Epidermal melanocyte (primary cell): ENCODE measurements around the gene PLA2G4D.

Source experiments
- DNase-seq: peaks from one replicate; pipeline ENCODE4 v3.0.0; 2011; ENCODE audit warnings: low spot score; ENCODE audit not compliant: insufficient read length

Gene PLA2G4D

DNA sequence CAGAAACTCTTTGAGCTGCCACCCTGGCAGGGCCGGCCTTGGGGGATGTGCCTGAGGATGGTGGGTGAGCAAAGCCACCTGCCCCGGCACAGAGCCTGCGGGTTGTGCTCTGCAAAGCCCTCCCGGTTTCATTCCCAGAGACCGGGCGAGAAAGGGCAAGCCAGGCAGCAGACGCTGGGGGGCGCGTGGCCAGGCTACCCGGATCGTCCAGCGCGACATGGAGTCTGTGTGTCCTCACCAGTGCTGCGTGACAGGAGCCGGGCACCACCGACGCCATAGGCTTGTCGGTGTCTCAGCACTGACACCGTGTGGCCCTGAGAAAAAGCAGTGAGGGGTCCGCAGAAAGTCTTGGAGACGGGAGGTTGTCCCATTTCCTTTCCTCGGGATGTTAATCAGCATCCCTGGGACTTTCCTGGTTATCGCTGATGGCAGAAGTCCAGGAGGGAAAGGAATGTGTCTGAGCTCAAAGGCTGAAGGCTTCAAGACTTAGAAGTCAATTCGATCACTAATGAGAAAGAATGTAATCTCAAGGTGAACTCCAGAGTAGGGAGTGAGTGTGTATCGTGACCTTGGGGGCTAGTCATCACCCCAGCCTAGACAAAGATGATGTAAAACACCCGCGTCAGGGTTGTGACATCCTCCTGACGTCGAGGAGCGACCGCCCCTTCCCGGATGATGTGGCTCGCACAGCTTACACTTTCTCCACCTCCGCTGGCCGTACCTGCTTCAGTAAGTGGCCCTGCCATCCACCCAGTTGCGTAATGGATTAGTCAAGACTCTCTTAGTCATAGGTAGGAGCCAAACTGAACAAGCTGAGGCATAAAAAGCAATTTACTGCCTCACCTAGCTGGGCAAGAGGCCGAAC is 37.2 kb downstream of the PLA2G4D start:
- peak; percentile 38 for DNase-seq

DNA sequence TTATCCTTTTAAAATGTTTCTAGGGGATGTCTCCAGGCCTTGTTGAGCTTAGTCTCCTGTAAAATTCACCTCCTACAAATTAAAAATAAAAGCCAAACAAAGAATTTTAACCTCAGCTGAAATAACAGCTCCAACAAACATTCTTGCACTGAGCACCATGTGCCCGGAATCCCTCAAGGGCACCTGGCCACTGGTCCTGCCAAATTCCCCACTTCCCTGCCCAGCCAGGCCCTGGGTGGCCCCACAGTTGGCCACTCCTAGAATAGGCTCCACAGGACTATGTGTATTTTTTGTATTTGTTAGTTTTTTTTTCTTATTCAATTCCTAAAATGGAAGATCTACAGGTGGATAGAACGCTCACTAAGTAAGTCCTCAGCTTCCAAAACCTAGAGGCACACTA is 40.4 kb downstream of the PLA2G4D start:
- no peak for DNase-seq

DNA sequence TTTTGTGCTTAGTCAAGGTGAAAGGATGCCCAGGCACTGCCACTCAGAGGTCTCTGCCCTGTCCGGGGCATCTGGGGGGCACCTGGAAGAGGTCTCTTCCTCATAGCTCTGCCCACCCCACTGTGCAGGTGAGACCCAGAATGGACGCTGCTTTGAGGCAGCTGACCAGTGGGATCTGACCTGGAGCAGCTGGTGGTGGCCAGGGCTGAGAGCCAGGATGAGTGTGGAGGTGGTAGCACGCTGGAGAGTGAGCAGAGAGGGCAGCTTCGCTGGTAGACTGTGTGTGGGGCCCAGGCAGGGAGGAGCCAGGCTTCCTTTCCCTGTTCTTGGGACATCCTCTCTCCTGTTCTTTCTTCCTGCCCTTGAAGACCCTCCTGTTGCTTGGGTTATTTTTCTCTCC is 41.4 kb downstream of the PLA2G4D start:
- no peak for DNase-seq

DNA sequence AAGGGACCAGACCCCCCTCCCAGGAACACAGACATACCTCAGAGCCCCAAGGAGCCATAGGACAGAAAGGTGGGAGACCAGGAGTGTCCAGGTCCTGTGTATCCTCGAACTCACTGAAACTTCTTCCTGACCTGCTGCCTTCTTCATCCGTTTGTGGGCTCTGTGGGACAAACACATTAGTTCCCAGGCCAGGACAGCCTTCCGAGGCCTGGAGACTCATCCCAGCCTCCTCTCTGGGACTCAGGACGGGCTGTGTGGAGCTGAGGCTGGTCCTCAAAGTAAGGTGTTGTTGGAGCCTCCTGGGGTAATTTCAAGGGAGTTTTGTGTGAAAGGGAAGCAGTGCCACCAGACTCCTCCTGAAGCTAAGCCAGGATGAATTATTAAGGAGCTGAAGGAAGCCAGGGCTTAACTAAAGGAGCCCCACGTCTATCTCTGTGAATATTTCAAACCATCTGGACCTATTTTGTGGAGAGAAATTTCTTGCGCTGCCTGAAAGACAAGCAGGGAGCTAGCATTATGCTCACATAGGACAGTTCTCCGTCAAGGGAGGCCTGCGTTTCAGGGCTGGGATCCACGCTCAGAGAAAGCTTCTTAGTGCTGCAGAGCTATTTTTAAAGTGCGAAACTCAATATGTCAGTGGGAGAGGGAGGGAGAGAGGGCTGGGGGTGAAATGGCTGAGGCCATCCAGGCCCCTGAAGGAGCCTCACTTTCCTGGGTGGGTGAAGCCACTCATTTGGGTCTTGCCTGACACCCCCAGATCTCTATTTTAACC is 43.7 kb downstream of the PLA2G4D start:
- DNase-seq, result no peak

DNA sequence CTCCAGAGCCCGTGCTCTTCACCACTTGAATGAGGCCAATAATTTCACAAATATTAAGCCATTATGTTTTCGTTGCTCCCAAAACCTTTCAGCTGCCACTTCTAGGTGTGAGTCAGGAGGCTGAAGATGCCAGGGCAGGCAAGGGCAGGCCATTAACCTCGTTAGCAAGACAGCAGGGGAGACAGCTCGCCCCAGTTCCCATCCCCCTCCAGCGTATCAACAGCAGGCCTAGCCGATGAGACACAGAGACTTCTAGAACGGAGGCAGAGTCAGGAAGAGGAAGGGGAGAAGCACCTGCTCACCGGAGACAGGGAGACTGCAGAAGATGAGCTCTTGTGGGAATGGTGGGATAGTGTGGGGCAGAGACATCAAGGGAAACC is 45.6 kb downstream of the PLA2G4D start:
- no peak for DNase-seq

DNA sequence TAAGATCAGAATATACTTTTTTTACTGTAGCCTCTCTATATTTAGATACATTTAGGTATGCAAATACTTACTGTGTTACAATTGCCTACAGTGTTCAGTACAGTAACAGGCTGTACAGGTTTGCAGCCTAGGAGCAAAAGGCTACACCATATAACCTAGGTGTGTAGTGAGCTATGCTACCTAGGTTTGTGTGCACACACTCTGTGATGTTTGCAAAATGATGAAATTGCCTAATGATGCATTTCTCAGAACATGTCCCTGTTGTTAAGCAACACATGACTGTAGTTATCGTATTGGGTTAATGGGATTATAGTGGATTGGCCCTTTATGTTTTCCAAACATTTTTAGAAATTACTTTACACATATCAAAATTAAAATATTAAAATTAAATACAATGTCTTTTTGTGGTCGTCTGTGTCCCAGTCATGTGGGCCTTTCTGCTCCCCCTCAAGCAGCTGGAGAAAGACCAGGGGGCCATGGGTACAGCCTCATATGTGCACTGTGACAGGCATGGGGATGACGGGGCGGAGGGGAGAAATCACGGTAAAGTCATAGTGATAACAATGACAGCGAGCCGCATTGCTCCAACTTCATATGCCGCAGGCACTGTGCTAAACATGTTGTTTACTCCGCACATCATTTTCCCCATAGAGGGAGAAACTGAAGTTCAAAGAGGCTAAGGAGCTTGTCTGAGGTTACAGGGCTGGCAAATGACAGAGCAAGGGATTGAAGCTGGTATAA is 46.1 kb downstream of the PLA2G4D start:
- DNase-seq, result no peak

DNA sequence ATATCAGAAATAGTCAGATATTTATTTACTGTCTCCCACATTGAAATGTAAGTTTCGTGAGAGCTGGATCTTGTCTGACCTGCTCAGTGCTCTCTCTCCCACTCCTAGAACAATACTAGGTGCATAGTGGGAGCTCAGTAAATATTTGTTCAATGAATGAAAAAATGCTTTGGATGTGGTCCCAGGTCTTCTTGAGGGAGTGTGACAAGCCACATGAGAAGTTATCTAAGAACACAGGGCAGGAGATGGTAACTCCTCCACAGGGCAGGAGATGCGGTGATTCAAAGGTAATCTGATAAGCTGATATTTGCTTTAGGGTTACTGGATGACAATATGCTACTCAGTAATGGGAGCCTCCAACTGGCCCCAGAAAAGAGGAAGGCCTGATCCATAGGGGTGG is 47.8 kb downstream of the PLA2G4D start:
- DNase-seq, result no peak

DNA sequence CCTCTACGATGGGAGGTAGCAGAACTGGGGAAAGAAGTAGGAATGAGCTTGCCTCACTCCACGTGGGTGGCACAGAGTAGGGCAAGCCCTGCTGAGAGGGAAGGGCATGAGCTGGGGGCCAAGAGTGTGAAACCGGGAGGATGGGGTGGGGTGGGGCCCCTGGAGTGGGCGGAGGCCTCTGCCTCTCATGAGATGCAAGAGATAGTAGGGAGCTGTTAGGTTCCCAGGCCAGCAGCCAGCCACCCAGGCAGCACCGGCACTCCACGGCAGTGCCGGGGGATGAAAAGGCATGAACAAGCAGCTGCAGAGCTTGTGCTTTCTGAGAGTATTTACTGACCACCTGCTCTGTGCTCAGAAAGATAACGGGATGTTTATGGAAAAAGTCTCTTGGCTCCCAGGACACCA is 49.1 kb downstream of the PLA2G4D start:
- DNase-seq, result no peak

DNA sequence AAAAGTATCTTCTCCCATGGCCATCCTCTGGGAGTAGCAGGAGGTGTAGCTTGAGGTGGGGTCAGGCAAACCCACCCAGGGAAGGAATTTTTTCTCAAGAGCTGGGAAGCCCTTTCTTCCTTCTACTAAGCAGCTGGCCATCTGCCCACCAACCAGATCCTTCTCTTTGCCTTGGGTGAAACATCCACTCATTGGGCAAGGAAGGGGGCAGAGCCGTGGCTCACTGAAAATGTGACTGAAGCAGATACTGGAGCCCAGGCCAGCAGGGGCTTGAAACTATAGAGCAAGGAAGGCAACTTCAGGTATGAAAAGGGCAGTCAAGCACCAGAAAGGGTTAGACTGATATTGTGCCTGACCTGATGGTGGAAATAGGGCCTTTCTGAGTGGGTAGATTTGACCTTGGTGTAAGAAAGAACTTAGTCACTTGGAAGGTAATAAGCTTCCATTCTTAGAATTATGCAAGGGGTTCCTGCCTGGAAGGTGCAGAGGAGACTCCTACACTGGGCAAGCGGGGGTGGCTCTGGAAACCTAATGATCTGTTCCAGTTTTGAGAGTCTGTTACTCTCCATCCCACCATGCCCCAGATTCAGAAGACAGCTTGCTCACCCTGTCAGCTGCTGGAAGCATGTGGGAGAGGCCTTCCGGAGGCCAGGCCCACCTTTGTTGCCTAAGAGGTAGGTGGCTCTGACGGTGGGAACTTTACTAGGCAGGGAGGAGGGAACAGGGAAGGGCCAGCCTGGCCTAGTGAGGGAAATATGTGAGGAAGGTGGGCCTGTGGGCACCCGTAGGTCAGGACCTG is 51.6 kb downstream of the PLA2G4D start:
- DNase-seq, result no peak

DNA sequence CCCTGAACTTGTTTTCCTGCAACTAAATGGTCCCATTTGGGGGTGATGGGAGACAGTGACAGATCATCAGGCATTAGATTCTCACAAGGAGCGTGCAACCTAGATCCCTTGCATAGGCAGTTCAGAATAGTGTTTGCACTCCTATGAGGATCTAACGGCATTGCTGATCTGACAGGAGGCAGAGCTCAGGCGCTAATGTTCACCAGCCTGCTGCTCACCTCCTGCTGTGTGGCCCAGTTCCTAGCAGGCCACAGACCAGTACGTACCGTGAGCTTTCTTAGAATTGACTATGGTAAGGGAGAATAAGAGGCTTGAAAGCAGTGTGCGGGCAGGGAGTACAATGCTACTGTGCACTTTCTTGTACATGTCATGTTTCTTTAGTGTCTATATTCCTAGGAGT is 56.0 kb downstream of the PLA2G4D start:
- no peak for DNase-seq

DNA sequence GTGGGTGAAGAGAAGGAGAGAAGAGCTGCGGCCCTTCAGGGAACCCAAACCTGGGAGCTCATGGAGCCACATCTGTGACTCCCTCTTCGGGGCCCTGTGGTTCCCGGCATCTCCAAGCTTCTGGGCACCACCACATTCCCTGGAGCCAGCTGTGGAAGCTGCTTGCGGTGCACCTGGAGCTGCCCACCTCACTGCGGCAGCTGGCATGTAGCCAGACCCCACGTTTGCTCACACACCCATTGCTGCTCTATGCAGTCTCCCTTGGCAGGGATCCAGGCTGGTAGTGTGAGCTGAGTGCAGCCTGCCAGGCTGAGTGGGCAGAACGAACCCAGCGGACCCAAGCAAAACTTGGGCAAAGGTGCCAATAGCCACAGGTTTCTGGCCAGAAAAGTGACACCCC is 56.7 kb downstream of the PLA2G4D start:
- DNase-seq, result no peak

DNA sequence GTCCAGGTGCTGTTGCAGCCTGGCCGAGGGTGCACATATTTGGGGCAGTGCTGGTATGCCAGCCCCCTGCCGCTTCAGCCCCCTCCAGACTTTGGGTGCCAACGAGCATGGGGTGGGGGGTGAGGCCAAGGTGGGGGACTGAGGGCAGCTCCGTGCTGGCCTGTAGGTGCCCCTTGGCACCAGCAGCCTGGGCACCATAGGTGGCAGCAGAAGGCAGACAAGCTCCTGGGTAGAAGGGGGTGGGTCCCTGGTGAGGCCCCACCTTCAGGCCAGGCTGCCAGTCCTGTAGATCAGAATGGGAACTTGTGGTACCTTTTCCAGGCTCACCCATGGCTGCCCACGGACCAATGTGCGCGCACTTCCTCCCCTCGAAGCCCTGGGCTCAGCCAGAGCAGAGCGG is 57.4 kb downstream of the PLA2G4D start:
- DNase-seq, result no peak

DNA sequence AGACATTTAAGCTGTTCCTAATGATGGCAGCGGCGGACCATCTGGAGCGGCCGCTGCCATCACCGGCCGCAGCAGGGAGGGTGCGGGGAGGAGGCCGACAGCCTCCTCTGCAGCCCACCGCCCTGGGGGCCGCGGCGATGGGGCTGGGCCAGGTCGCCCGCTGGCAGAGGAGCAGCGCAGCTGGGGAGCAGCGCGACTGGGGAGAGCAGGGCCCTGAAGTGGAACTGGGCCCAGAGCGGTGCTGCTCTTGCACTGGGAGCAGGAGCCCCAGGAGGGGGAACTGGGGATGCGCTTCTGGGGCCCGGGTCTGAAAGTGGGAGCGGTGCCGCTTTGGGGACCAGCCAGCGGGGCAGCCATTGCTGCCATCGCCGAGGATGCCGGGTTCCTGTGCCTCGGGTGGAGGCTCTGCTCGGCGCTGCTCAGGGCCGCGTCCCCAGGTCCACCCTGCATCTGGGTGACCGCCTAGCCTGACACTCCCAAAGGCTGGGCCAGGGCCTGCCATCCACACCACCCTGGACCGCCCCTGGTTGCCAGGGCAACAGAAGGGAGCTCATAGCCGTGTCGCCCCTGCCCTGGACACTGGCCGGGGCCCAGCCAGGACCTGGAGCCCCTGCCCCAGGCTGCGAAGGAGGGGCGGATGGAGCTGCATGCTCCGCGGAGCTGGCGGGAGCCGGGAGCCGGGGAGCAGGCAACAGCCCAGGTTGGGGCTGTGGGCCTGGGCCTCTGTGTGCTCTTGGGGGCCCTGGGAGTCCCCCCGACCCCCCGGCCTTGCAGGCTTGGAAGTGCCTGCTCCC is 58.1 kb downstream of the PLA2G4D start:
- DNase-seq, result no peak

DNA sequence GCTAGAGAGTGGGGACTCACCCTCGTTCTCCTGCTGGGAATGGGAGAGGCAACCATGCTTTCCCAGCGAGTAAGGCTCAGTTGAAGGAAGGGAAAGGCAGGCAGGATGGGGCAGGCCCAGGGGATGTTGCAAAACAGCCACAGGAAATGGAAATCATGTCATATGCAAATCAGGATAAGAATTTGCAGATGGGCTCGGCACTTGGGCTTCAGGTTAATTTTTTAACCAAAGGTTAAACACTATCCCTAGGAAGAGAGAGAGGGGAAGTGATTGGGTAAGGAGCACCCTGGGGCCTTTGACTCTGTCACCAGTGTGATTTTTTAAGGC is 59.0 kb downstream of the PLA2G4D start:
- DNase-seq, result no peak

DNA sequence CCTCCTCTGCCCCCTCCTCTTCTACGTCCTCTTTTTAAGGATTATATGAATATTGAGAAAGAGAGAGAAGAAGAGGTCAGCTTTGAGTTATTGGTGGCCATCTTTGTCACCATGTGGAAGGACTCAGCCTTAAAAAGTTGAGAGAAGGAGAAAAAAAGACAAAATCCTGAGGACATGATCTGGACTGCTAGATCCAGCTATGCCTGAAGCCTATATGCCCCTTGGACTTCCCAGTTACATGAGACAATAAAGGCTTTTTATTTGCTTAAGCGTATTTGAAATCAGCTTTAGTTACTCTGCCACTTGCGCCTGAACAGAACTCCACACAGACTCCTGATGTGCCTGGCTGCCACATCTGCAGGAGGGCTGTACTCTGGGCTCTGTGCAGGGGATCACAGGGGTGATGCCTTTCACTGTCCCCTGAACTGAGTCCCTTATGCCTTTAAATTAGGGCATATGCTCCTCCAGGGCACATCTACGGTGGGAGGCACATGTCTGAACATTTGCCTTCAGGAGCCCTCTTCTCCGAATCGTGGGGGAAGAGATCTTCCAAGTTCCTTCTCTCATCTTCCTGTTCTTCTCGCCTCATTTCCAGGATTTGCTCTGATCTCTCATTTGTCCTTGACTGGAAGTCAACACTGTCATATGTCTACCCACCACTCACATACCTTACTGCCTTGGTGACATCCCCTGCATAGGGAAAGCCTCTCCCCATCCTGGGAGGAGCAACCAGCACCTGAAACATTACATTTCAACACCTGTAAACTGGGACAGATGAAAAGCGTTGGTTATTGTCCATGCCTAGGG is 59.5 kb downstream of the PLA2G4D start:
- DNase-seq, result no peak

DNA sequence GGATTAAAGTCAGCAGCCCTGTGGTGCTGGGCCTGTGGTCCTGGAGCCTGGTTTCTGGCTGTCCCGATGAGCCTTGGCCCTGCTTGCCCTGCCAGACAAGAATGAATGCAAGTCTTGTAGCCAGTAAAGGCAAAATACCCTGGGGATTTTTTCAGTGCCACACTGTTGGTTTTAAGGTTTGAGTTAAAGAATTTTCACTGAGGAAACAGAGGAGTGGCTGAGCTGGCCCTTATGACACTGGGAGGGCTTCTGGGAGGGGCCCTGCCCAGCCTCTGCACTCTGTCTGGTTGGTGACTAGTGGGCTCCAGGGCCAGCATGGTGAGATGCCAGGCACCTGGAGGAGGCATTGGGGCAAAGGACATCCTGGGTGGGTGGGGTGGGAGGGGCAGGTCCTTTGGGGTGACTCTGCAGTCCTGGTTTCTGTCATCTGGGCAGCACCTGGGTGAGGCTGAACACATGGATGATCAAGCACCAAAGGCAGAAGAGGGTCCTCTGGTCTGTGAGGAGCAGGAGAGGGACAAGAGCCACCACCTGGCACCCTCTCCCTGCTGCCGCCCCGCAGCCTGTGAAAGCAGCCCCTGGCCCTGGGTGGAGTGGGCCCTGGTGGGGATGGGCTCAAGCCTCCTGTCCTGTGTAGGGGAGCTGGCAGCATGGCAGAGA is 61.0 kb downstream of the PLA2G4D start:
- DNase-seq, result no peak

DNA sequence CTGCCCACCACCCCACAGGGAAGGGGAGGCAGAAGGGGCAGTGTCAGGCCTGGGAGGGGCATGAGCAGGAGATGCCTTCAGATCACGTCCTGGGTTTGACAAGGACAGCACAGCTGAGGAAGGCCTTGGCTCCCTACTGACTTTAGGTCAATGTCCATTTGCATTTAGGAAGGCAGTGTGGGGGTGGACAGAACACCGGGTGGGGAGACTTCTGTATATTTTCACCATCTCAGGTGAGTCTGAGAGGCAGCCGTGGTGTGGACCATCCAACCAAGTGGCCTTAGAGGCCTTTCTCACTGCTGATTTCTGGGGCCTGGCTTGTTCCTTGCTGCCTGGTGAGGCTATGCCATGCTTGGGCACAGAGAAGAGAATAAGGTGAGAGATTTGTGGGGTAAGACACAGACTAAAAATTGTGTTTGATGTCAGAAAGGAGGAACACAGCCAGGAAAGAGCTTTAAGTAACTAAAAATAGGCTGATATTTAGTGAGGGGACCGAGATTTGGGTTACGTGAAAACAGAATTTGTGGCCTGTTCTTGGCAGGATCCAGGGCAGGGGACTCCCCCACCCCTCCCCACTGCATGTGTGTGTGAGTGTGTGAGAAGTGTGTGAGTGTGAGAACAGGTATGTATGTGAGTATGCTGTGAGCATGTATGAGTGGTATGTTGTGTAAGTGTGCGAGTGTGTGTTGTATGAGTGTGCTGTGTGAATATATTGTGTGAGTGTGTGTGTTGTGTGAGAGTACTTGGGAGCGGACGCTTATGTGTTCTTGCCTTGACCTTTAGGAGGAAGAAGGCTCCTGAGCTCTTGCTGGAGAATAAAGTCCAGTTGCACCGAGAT is 61.8 kb downstream of the PLA2G4D start:
- DNase-seq, result no peak

DNA sequence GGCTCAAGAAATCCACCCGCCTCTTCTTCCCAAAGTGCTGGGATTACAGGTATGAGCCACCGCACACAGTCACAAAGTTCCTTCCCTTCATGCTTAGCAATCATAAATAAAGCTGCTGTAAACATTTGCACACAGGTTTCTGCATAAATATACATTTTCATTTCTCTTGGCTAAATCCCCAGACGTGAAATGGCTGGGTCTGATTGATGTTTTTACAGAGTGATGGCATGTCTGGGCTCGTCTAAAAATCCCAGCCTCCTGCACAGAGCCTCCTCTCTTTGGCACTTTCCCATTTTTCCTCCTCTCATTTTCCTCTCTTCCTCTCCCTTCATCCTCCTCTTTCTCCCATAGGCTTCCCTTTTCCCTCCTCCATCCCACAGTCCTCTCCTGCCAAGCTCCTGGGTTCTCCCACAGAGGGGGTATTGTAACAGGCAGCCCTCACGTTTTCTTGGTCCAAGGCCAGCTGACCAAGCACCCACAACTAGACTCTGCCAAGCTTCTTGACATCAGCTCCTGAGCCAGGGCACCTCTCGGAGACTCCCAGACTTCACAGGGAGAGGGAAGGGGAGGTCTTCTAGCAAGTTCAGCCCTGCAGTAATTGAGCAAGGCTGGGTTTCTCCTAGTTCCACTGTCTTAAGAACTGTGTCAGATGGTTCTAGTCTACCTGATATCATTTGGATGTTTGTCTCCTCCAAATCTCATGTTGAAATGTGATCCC is 63.0 kb downstream of the PLA2G4D start:
- DNase-seq, result no peak
